Measurements from ENCODE around the gene FOXL2.
"Not testable (repeated sequence)": the region's sequence is repeated elsewhere in the genome, so short reads cannot be mapped to it uniquely, and the experiment has no call there.

The FOXL2 gene

GRCh38 chr3:138933068-138933668, 13.8 kb downstream of the FOXL2 start:
- DNase-seq (ENCODE audit: low read depth in 2 of 2): no peak

- no peak for DNase-seq (ENCODE audit: low read depth in 2 of 2)
Measured at GRCh38 chr3:138928727-138929372, 18.1 kb downstream of the FOXL2 start.

GRCh38 chr3:138923531-138923994, 23.4 kb downstream of the FOXL2 start:
- peak; percentile 59 to 82 for DNase-seq (ENCODE audit: low read depth in 2 of 2)

GRCh38 chr3:138922400-138922799, 24.5 kb downstream of the FOXL2 start:
- DNase-seq (ENCODE audit: low read depth in 2 of 2): not testable (repeated sequence)

- DNase-seq (ENCODE audit: low read depth in 2 of 2): no peak
Measured at GRCh38 chr3:138921316-138922292, 25.3 kb downstream of the FOXL2 start.

GRCh38 chr3:138919325-138919724, 27.6 kb downstream of the FOXL2 start:
- no peak for DNase-seq (ENCODE audit: low read depth in 2 of 2)

GRCh38 chr3:138916824-138917223, 30.1 kb downstream of the FOXL2 start:
- no peak for DNase-seq (ENCODE audit: low read depth in 2 of 2)

- peak; percentile 62 to 78 for DNase-seq (ENCODE audit: low read depth in 2 of 2)
Measured at GRCh38 chr3:138915503-138916498, 31.1 kb downstream of the FOXL2 start.

- no peak for DNase-seq (ENCODE audit: low read depth in 2 of 2)
Measured at GRCh38 chr3:138914870-138915502, 32.0 kb downstream of the FOXL2 start.

- no peak for DNase-seq (ENCODE audit: low read depth in 2 of 2)
Measured at GRCh38 chr3:138913766-138914165, 33.2 kb downstream of the FOXL2 start.

GRCh38 chr3:138912237-138912636, 34.7 kb downstream of the FOXL2 start:
- DNase-seq (ENCODE audit: low read depth in 2 of 2): no peak

- DNase-seq (ENCODE audit: low read depth in 2 of 2): no peak
Measured at GRCh38 chr3:138911621-138912020, 35.3 kb downstream of the FOXL2 start.

- no peak for DNase-seq (ENCODE audit: low read depth in 2 of 2)
Measured at GRCh38 chr3:138909904-138910303, 37.0 kb downstream of the FOXL2 start.

GRCh38 chr3:138908846-138909245, 38.1 kb downstream of the FOXL2 start:
- no peak for DNase-seq (ENCODE audit: low read depth in 2 of 2)

GRCh38 chr3:138907539-138907938, 39.4 kb downstream of the FOXL2 start:
- no peak for DNase-seq (ENCODE audit: low read depth in 2 of 2)

GRCh38 chr3:138902171-138902570, 44.8 kb downstream of the FOXL2 start:
- no peak for DNase-seq (ENCODE audit: low read depth in 2 of 2)

GRCh38 chr3:138901567-138901966, 45.4 kb downstream of the FOXL2 start:
- DNase-seq (ENCODE audit: low read depth in 2 of 2): no peak

- DNase-seq (ENCODE audit: low read depth in 2 of 2): no peak
Measured at GRCh38 chr3:138899351-138899991, 47.5 kb downstream of the FOXL2 start.

- no peak for DNase-seq (ENCODE audit: low read depth in 2 of 2)
Measured at GRCh38 chr3:138898708-138899107, 48.2 kb downstream of the FOXL2 start.

GRCh38 chr3:138898301-138898700, 48.6 kb downstream of the FOXL2 start:
- DNase-seq (ENCODE audit: low read depth in 2 of 2): no peak

Data from stimulated activated CD4-positive, alpha-beta T cell treated with anti-CD3 and anti-CD28 coated beads, Interleukin-12 subunit alpha, Interleukin-12 subunit beta, amount 100 ng/mL, for 24 hours (primary cell).